GM18499 (cell line): ENCODE measurements around the gene SMIM7.
A peak's percentile ranks its signal among the peaks of the same experiment; 100 is the strongest.
"Not testable (repeated sequence)": the region's sequence is repeated elsewhere in the genome, so short reads cannot be mapped to it uniquely, and the experiment has no call there.

Experiments used
- ATAC-seq: cut with Tn5 transposase; IDR thresholded peaks from one replicate; pipeline ENCODE4 v1.9.1; 2021; ENCODE audit warnings: moderate number of reproducible peaks; ENCODE audit not compliant: insufficient read depth, unreplicated experiment

The SMIM7 gene

GRCh38 chr19:16657384-16657783 lies 2.6 kb downstream of the SMIM7 start:
- no peak for ATAC-seq

GRCh38 chr19:16655727-16656126 lies 4.2 kb downstream of the SMIM7 start:
- ATAC-seq = no peak

- no peak for ATAC-seq
Measured at GRCh38 chr19:16654627-16655026, 5.3 kb downstream of the SMIM7 start.

GRCh38 chr19:16654140-16654539 lies 5.8 kb downstream of the SMIM7 start:
- no peak for ATAC-seq

GRCh38 chr19:16652854-16653253 lies 7.1 kb downstream of the SMIM7 start:
- ATAC-seq = no peak

GRCh38 chr19:16651421-16652188 lies 8.3 kb downstream of the SMIM7 start:
- ATAC-seq = not testable (repeated sequence)

GRCh38 chr19:16650821-16651220 lies 9.1 kb downstream of the SMIM7 start:
- ATAC-seq = no peak

- ATAC-seq = no peak
Measured at GRCh38 chr19:16649734-16650133, 10.2 kb downstream of the SMIM7 start.

GRCh38 chr19:16645140-16645539 lies 14.8 kb downstream of the SMIM7 start:
- no peak for ATAC-seq

- ATAC-seq = no peak
Measured at GRCh38 chr19:16641695-16642094, 18.2 kb downstream of the SMIM7 start.

GRCh38 chr19:16640951-16641350 lies 19.0 kb downstream of the SMIM7 start:
- ATAC-seq = no peak

GRCh38 chr19:16638666-16639065 lies 21.3 kb downstream of the SMIM7 start:
- no peak for ATAC-seq

GRCh38 chr19:16637535-16637934 lies 22.4 kb downstream of the SMIM7 start:
- no peak for ATAC-seq

- no peak for ATAC-seq
Measured at GRCh38 chr19:16631465-16631864, 28.5 kb downstream of the SMIM7 start.

GRCh38 chr19:16628984-16629691 lies 30.8 kb downstream of the SMIM7 start:
- no peak for ATAC-seq

- peak; percentile 37 for ATAC-seq
Measured at GRCh38 chr19:16628183-16628983, 31.6 kb downstream of the SMIM7 start, which contains the start of gene MED26. MED26 (minus strand) TSS chr19:16628204; CDS start chr19:16627943, 261 bp downstream.

- no peak for ATAC-seq
Measured at GRCh38 chr19:16627928-16628182, 32.1 kb downstream of the SMIM7 start.

- no peak for ATAC-seq
Measured at GRCh38 chr19:16627193-16627927, 32.6 kb downstream of the SMIM7 start.

GRCh38 chr19:16626796-16627192 lies 33.1 kb downstream of the SMIM7 start:
- ATAC-seq = no peak

- ATAC-seq = no peak
Measured at GRCh38 chr19:16625163-16625958, 34.6 kb downstream of the SMIM7 start.
